ENCODE measurements around the gene USP31.

The USP31 gene

GRCh38 chr16:23137256-23137655, 12.0 kb downstream of the USP31 start:
- H3K27me3 ChIP-seq (ENCODE audit: control insufficient read depth in 1 of 2, insufficient read depth in 2 of 2, low read length in 2 of 2) = no peaks in the 10 kb centered on the region
- no peaks in the 10 kb centered on the region for H3K36me3 ChIP-seq (ENCODE audit: control insufficient read depth in 1 of 2, insufficient read depth in 2 of 2, low read length in 2 of 2)
- H3K27ac ChIP-seq (ENCODE audit: low read depth, low read length) = no peak overlapping the region
- H3K4me3 ChIP-seq (ENCODE audit: low read depth in 1 of 2, low read length in 2 of 2) = no peak overlapping the region
- H3K9ac ChIP-seq (ENCODE audit: low read depth in 1 of 2, low read length in 2 of 2) = no peak overlapping the region
- peaks cover 0 to 6% of the 10 kb centered on the region in 2 donors for H3K9me3 ChIP-seq (ENCODE audit: control insufficient read depth in 1 of 2, low read length in 2 of 2)
- H3K4me1 ChIP-seq (ENCODE audit: control insufficient read depth in 1 of 2, insufficient read depth in 2 of 2, low read length in 2 of 2) = peaks cover 11 to 25% of the 10 kb centered on the region in 2 donors

- Histone ChIP-seq H3K4me3 (ENCODE audit: low read depth in 1 of 2, low read length in 2 of 2) (no peak overlapping the region), H3K9me3 (ENCODE audit: control insufficient read depth in 1 of 2, low read length in 2 of 2) (peaks cover 0 to 6% of the 10 kb centered on the region in 2 donors), H3K27ac (ENCODE audit: low read depth, low read length) (no peak overlapping the region), H3K36me3 (ENCODE audit: control insufficient read depth in 1 of 2, insufficient read depth in 2 of 2, low read length in 2 of 2) (no peaks in the 10 kb centered on the region), H3K27me3 (ENCODE audit: control insufficient read depth in 1 of 2, insufficient read depth in 2 of 2, low read length in 2 of 2) (no peaks in the 10 kb centered on the region), H3K4me1 (ENCODE audit: control insufficient read depth in 1 of 2, insufficient read depth in 2 of 2, low read length in 2 of 2) (peaks cover 0 to 8% of the 10 kb centered on the region in 2 donors), H3K9ac (ENCODE audit: low read depth in 1 of 2, low read length in 2 of 2) (no peak overlapping the region)
Measured at GRCh38 chr16:23134274-23134673, 15.0 kb downstream of the USP31 start.

- Histone ChIP-seq H3K36me3 (ENCODE audit: control insufficient read depth in 1 of 2, insufficient read depth in 2 of 2, low read length in 2 of 2) (no peaks in the 10 kb centered on the region), H3K9me3 (ENCODE audit: control insufficient read depth in 1 of 2, low read length in 2 of 2) (peaks cover 0 to 6% of the 10 kb centered on the region in 2 donors), H3K4me3 (ENCODE audit: low read depth in 1 of 2, low read length in 2 of 2) (no peak overlapping the region), H3K27me3 (ENCODE audit: control insufficient read depth in 1 of 2, insufficient read depth in 2 of 2, low read length in 2 of 2) (no peaks in the 10 kb centered on the region), H3K27ac (ENCODE audit: low read depth, low read length) (peak overlapping the region; percentile 14), H3K9ac (ENCODE audit: low read depth in 1 of 2, low read length in 2 of 2) (no peak overlapping the region), H3K4me1 (ENCODE audit: control insufficient read depth in 1 of 2, insufficient read depth in 2 of 2, low read length in 2 of 2) (peaks cover 0 to 8% of the 10 kb centered on the region in 2 donors)
Measured at GRCh38 chr16:23132775-23133463, 16.3 kb downstream of the USP31 start.

GRCh38 chr16:23131931-23132621, 17.2 kb downstream of the USP31 start:
- H3K36me3 ChIP-seq (ENCODE audit: control insufficient read depth in 1 of 2, insufficient read depth in 2 of 2, low read length in 2 of 2) = no peaks in the 10 kb centered on the region
- peak overlapping the region; percentile 27 for H3K27ac ChIP-seq (ENCODE audit: low read depth, low read length)
- H3K27me3 ChIP-seq (ENCODE audit: control insufficient read depth in 1 of 2, insufficient read depth in 2 of 2, low read length in 2 of 2) = no peaks in the 10 kb centered on the region
- H3K4me1 ChIP-seq (ENCODE audit: control insufficient read depth in 1 of 2, insufficient read depth in 2 of 2, low read length in 2 of 2) = peaks cover 0 to 8% of the 10 kb centered on the region in 2 donors
- peaks cover 0 to 4% of the 10 kb centered on the region in 2 donors for H3K9me3 ChIP-seq (ENCODE audit: control insufficient read depth in 1 of 2, low read length in 2 of 2)
- H3K4me3 ChIP-seq (ENCODE audit: low read depth in 1 of 2, low read length in 2 of 2) = no peak overlapping the region
- H3K9ac ChIP-seq (ENCODE audit: low read depth in 1 of 2, low read length in 2 of 2) = no peak overlapping the region

- Histone ChIP-seq H3K27me3 (ENCODE audit: control insufficient read depth in 1 of 2, insufficient read depth in 2 of 2, low read length in 2 of 2) (no peaks in the 10 kb centered on the region), H3K9me3 (ENCODE audit: control insufficient read depth in 1 of 2, low read length in 2 of 2) (no peaks in the 10 kb centered on the region), H3K36me3 (ENCODE audit: control insufficient read depth in 1 of 2, insufficient read depth in 2 of 2, low read length in 2 of 2) (no peaks in the 10 kb centered on the region), H3K4me3 (ENCODE audit: low read depth in 1 of 2, low read length in 2 of 2) (no peak overlapping the region), H3K4me1 (ENCODE audit: control insufficient read depth in 1 of 2, insufficient read depth in 2 of 2, low read length in 2 of 2) (peaks cover 0 to 8% of the 10 kb centered on the region in 2 donors), H3K9ac (ENCODE audit: low read depth in 1 of 2, low read length in 2 of 2) (no peak overlapping the region), H3K27ac (ENCODE audit: low read depth, low read length) (peak overlapping the region; percentile 20)
Measured at GRCh38 chr16:23131436-23131835, 17.8 kb downstream of the USP31 start.

- Histone ChIP-seq H3K9me3 (ENCODE audit: control insufficient read depth in 1 of 2, low read length in 2 of 2) (no peaks in the 10 kb centered on the region), H3K4me3 (ENCODE audit: low read depth in 1 of 2, low read length in 2 of 2) (no peak overlapping the region), H3K36me3 (ENCODE audit: control insufficient read depth in 1 of 2, insufficient read depth in 2 of 2, low read length in 2 of 2) (no peaks in the 10 kb centered on the region), H3K27me3 (ENCODE audit: control insufficient read depth in 1 of 2, insufficient read depth in 2 of 2, low read length in 2 of 2) (no peaks in the 10 kb centered on the region), H3K4me1 (ENCODE audit: control insufficient read depth in 1 of 2, insufficient read depth in 2 of 2, low read length in 2 of 2) (peaks cover 0 to 8% of the 10 kb centered on the region in 2 donors), H3K27ac (ENCODE audit: low read depth, low read length) (no peak overlapping the region), H3K9ac (ENCODE audit: low read depth in 1 of 2, low read length in 2 of 2) (no peak overlapping the region)
Measured at GRCh38 chr16:23131036-23131435, 18.2 kb downstream of the USP31 start.

GRCh38 chr16:23129686-23130085, 19.6 kb downstream of the USP31 start:
- Histone ChIP-seq H3K27me3 (ENCODE audit: control insufficient read depth in 1 of 2, insufficient read depth in 2 of 2, low read length in 2 of 2) (no peaks in the 10 kb centered on the region), H3K4me1 (ENCODE audit: control insufficient read depth in 1 of 2, insufficient read depth in 2 of 2, low read length in 2 of 2) (peaks cover 0 to 18% of the 10 kb centered on the region in 2 donors), H3K9ac (ENCODE audit: low read depth in 1 of 2, low read length in 2 of 2) (no peak overlapping the region), H3K27ac (ENCODE audit: low read depth, low read length) (no peak overlapping the region), H3K36me3 (ENCODE audit: control insufficient read depth in 1 of 2, insufficient read depth in 2 of 2, low read length in 2 of 2) (no peaks in the 10 kb centered on the region), H3K4me3 (ENCODE audit: low read depth in 1 of 2, low read length in 2 of 2) (no peak overlapping the region), H3K9me3 (ENCODE audit: control insufficient read depth in 1 of 2, low read length in 2 of 2) (no peaks in the 10 kb centered on the region)

- Histone ChIP-seq H3K9me3 (ENCODE audit: control insufficient read depth in 1 of 2, low read length in 2 of 2) (no peaks in the 10 kb centered on the region), H3K36me3 (ENCODE audit: control insufficient read depth in 1 of 2, insufficient read depth in 2 of 2, low read length in 2 of 2) (no peaks in the 10 kb centered on the region), H3K27ac (ENCODE audit: low read depth, low read length) (no peak overlapping the region), H3K9ac (ENCODE audit: low read depth in 1 of 2, low read length in 2 of 2) (no peak overlapping the region), H3K4me3 (ENCODE audit: low read depth in 1 of 2, low read length in 2 of 2) (no peak overlapping the region), H3K4me1 (ENCODE audit: control insufficient read depth in 1 of 2, insufficient read depth in 2 of 2, low read length in 2 of 2) (peaks cover 0 to 10% of the 10 kb centered on the region in 2 donors), H3K27me3 (ENCODE audit: control insufficient read depth in 1 of 2, insufficient read depth in 2 of 2, low read length in 2 of 2) (no peaks in the 10 kb centered on the region)
Measured at GRCh38 chr16:23128056-23128455, 21.2 kb downstream of the USP31 start.

- H3K27me3 ChIP-seq (ENCODE audit: control insufficient read depth in 1 of 2, insufficient read depth in 2 of 2, low read length in 2 of 2) = no peaks in the 10 kb centered on the region
- no peaks in the 10 kb centered on the region for H3K36me3 ChIP-seq (ENCODE audit: control insufficient read depth in 1 of 2, insufficient read depth in 2 of 2, low read length in 2 of 2)
- H3K9me3 ChIP-seq (ENCODE audit: control insufficient read depth in 1 of 2, low read length in 2 of 2) = no peaks in the 10 kb centered on the region
- H3K27ac ChIP-seq (ENCODE audit: low read depth, low read length) = no peak overlapping the region
- peaks cover 0 to 10% of the 10 kb centered on the region in 2 donors for H3K4me1 ChIP-seq (ENCODE audit: control insufficient read depth in 1 of 2, insufficient read depth in 2 of 2, low read length in 2 of 2)
- no peak overlapping the region for H3K4me3 ChIP-seq (ENCODE audit: low read depth in 1 of 2, low read length in 2 of 2)
- no peak overlapping the region for H3K9ac ChIP-seq (ENCODE audit: low read depth in 1 of 2, low read length in 2 of 2)
Measured at GRCh38 chr16:23125277-23125676, 24.0 kb downstream of the USP31 start.

- Histone ChIP-seq H3K9me3 (ENCODE audit: control insufficient read depth in 1 of 2, low read length in 2 of 2) (no peaks in the 10 kb centered on the region), H3K4me3 (ENCODE audit: low read depth in 1 of 2, low read length in 2 of 2) (no peak overlapping the region), H3K4me1 (ENCODE audit: control insufficient read depth in 1 of 2, insufficient read depth in 2 of 2, low read length in 2 of 2) (peaks cover 0 to 10% of the 10 kb centered on the region in 2 donors), H3K27ac (ENCODE audit: low read depth, low read length) (no peak overlapping the region), H3K9ac (ENCODE audit: low read depth in 1 of 2, low read length in 2 of 2) (no peak overlapping the region), H3K27me3 (ENCODE audit: control insufficient read depth in 1 of 2, insufficient read depth in 2 of 2, low read length in 2 of 2) (no peaks in the 10 kb centered on the region), H3K36me3 (ENCODE audit: control insufficient read depth in 1 of 2, insufficient read depth in 2 of 2, low read length in 2 of 2) (no peaks in the 10 kb centered on the region)
Measured at GRCh38 chr16:23124315-23124714, 24.9 kb downstream of the USP31 start.

Measured in duodenal mucosa (tissue), 2 donors.